Measurements from ENCODE around the gene TBC1D32. TPM values are rescaled to one million over a fixed set of nuclear protein-coding genes. Genes with fewer than 3 reads are reported as not detected.

Gene TBC1D32
- total RNA-seq, 1 experiment from 2014 or later = 5.2 TPM

DNA sequence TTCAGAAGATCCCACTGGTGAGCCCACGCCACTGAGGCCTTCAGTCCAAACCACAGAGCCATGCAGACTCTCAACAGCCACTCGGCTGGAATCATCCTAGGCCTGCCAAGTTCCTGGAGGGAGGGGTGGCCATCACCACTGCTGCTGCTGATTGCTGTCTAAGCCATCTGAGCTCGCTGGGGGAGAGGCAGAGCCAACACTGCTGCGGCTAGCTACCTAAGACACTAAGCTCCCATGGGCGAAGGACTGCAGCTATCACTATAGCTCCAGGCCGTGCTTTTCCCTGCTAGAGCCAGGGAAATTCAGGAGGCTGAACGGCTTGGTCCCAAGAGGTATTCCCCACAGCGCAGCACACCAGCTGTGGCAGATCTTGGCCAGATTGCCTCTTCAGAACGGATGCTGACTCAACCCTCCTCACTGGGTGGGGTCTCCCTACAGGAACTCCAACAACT is 73.6 kb downstream of the TBC1D32 start:
- H3K4me1 Mint-ChIP-seq = no peaks in the 10 kb centered on the region
- TF ChIP-seq ZNF317 (CRISPR knock-in tag; IDR thresholded peaks at IDR 0.05; ENCODE audit: borderline replicate concordance, low read depth) = no peak
- TF ChIP-seq, protein P1, sequence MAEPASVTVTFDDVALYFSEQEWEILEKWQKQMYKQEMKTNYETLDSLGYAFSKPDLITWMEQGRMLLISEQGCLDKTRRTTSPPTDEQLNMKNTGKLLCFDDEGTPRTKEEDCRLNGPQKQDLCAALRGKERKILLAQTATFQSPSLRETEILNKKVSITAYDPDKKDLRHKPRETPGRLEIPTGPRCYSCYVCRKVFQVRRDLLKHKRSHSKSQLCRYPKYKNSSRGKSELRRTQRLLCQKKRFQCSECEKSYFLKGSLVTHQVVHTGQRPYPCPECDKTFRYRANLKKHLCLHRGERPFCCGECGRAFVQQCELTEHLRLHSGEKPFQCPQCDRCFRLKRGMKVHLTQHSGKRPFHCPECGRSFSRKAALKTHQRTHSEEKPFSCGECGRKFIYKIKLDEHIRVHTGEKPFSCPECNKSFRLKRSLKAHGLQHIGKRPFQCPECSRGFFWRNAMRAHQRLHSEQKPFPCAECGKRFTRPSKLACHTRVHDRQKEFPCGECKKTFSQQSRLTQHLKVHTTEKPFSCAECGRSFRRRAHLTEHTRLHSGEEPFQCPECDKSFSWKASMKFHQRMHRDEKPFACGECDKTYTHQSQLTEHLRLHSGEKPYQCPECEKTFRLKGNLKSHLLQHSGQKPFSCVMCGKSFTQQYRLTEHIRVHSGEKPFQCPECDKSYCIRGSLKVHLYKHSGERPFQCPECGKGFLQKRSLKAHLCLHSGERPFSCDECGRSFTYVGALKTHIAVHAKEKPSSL (CRISPR knock-in tag; conservative IDR thresholded peaks at IDR 0.05) = no peak
- TF ChIP-seq, protein P2, sequence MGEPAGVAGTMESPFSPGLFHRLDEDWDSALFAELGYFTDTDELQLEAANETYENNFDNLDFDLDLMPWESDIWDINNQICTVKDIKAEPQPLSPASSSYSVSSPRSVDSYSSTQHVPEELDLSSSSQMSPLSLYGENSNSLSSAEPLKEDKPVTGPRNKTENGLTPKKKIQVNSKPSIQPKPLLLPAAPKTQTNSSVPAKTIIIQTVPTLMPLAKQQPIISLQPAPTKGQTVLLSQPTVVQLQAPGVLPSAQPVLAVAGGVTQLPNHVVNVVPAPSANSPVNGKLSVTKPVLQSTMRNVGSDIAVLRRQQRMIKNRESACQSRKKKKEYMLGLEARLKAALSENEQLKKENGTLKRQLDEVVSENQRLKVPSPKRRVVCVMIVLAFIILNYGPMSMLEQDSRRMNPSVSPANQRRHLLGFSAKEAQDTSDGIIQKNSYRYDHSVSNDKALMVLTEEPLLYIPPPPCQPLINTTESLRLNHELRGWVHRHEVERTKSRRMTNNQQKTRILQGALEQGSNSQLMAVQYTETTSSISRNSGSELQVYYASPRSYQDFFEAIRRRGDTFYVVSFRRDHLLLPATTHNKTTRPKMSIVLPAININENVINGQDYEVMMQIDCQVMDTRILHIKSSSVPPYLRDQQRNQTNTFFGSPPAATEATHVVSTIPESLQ (CRISPR knock-in tag; IDR thresholded peaks at IDR 0.05) = no peak
- TF ChIP-seq, protein P3, sequence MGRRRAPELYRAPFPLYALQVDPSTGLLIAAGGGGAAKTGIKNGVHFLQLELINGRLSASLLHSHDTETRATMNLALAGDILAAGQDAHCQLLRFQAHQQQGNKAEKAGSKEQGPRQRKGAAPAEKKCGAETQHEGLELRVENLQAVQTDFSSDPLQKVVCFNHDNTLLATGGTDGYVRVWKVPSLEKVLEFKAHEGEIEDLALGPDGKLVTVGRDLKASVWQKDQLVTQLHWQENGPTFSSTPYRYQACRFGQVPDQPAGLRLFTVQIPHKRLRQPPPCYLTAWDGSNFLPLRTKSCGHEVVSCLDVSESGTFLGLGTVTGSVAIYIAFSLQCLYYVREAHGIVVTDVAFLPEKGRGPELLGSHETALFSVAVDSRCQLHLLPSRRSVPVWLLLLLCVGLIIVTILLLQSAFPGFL (CRISPR knock-in tag; IDR thresholded peaks at IDR 0.05; ENCODE audit: borderline replicate concordance) = no peak
- TF ChIP-seq MYBL2 (CRISPR knock-in tag; IDR thresholded peaks at IDR 0.05) = no peak
- TF ChIP-seq ESRRA (CRISPR knock-in tag; IDR thresholded peaks at IDR 0.05; ENCODE audit: borderline replicate concordance) = no peak
- TF ChIP-seq, protein P4, sequence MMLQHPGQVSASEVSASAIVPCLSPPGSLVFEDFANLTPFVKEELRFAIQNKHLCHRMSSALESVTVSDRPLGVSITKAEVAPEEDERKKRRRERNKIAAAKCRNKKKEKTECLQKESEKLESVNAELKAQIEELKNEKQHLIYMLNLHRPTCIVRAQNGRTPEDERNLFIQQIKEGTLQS (CRISPR knock-in tag; conservative IDR thresholded peaks at IDR 0.05) = no peak
- no peak for TF ChIP-seq JUN (CRISPR knock-in tag; IDR thresholded peaks at IDR 0.05)
- TF ChIP-seq TCF7 (CRISPR knock-in tag; IDR thresholded peaks at IDR 0.05; ENCODE audit: low read depth) = no peak
- TF ChIP-seq SMAD3 (CRISPR knock-in tag; IDR thresholded peaks at IDR 0.05; ENCODE audit: borderline replicate concordance) = no peak
- no peak for TF ChIP-seq FOXJ3 (CRISPR knock-in tag; IDR thresholded peaks at IDR 0.05; ENCODE audit: borderline replicate concordance)
- TF ChIP-seq, protein P5, sequence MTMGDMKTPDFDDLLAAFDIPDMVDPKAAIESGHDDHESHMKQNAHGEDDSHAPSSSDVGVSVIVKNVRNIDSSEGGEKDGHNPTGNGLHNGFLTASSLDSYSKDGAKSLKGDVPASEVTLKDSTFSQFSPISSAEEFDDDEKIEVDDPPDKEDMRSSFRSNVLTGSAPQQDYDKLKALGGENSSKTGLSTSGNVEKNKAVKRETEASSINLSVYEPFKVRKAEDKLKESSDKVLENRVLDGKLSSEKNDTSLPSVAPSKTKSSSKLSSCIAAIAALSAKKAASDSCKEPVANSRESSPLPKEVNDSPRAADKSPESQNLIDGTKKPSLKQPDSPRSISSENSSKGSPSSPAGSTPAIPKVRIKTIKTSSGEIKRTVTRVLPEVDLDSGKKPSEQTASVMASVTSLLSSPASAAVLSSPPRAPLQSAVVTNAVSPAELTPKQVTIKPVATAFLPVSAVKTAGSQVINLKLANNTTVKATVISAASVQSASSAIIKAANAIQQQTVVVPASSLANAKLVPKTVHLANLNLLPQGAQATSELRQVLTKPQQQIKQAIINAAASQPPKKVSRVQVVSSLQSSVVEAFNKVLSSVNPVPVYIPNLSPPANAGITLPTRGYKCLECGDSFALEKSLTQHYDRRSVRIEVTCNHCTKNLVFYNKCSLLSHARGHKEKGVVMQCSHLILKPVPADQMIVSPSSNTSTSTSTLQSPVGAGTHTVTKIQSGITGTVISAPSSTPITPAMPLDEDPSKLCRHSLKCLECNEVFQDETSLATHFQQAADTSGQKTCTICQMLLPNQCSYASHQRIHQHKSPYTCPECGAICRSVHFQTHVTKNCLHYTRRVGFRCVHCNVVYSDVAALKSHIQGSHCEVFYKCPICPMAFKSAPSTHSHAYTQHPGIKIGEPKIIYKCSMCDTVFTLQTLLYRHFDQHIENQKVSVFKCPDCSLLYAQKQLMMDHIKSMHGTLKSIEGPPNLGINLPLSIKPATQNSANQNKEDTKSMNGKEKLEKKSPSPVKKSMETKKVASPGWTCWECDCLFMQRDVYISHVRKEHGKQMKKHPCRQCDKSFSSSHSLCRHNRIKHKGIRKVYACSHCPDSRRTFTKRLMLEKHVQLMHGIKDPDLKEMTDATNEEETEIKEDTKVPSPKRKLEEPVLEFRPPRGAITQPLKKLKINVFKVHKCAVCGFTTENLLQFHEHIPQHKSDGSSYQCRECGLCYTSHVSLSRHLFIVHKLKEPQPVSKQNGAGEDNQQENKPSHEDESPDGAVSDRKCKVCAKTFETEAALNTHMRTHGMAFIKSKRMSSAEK (CRISPR knock-in tag; IDR thresholded peaks at IDR 0.05; ENCODE audit: borderline replicate concordance) = no peak
- TF ChIP-seq MXD4 (CRISPR knock-in tag; IDR thresholded peaks at IDR 0.05; ENCODE audit: borderline replicate concordance) = no peak
- no peak for TF ChIP-seq ZNF138 (CRISPR knock-in tag; conservative IDR thresholded peaks at IDR 0.05)
- TF ChIP-seq ZNF423 (CRISPR knock-in tag; IDR thresholded peaks at IDR 0.05) = no peak
- TF ChIP-seq GABPB1 (CRISPR knock-in tag; IDR thresholded peaks at IDR 0.05) = no peak
- TF ChIP-seq, protein P6, sequence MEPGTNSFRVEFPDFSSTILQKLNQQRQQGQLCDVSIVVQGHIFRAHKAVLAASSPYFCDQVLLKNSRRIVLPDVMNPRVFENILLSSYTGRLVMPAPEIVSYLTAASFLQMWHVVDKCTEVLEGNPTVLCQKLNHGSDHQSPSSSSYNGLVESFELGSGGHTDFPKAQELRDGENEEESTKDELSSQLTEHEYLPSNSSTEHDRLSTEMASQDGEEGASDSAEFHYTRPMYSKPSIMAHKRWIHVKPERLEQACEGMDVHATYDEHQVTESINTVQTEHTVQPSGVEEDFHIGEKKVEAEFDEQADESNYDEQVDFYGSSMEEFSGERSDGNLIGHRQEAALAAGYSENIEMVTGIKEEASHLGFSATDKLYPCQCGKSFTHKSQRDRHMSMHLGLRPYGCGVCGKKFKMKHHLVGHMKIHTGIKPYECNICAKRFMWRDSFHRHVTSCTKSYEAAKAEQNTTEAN (CRISPR knock-in tag; IDR thresholded peaks at IDR 0.05) = no peak
- TF ChIP-seq NR3C1 (CRISPR knock-in tag; conservative IDR thresholded peaks at IDR 0.05; ENCODE audit: low read depth) = no peak
- TF ChIP-seq PRRX2 (CRISPR knock-in tag; IDR thresholded peaks at IDR 0.05) = no peak
- TF ChIP-seq ZBTB21 (CRISPR knock-in tag; IDR thresholded peaks at IDR 0.05; ENCODE audit: borderline replicate concordance) = no peak
- ChIA-PET POLR2A (no interaction called here), CTCF (no interaction called here)
- peaks cover 33% of the 10 kb centered on the region for H3K9me3 Mint-ChIP-seq
- H3K27ac Mint-ChIP-seq = no peak overlapping the region
- ATAC-seq (no peak), DNase-seq (ENCODE audit: low spot score) (no peak)
- no peak overlapping the region for H3K4me3 Mint-ChIP-seq
- peaks cover 30% of the 10 kb centered on the region for H3K36me3 Mint-ChIP-seq
- no peaks in the 10 kb centered on the region for H3K27me3 Mint-ChIP-seq (ENCODE audit: low read depth)

Measured in WTC11 (cell line).